GM23338 (cell line): ENCODE measurements around the gene DKK2. TPM values are rescaled to one million over a fixed set of nuclear protein-coding genes. Genes with fewer than 3 reads are reported as not detected.

Source experiments
- ATAC-seq: fragments of 200-7000 bp; cut with Tn5 transposase; 3 replicates; pipeline ENCODE4 v1.9.1; 2020
- DNase-seq: peaks from one replicate; pipeline ENCODE4 v3.0.0-alpha.2; 2015; ENCODE audit warnings: low spot score
- H2AFZ ChIP-seq: fragments of 200-600 bp; sonication (generic); 2 replicates; pipeline ENCODE4 v1.8.0; 2016; ENCODE audit warnings: antibody characterized with exemption, mild to moderate bottlenecking, moderate library complexity
- H3F3A ChIP-seq: fragments of 200-600 bp; sonication (generic); replicated peaks from 2 replicates; pipeline ENCODE4 v1.8.0; 2017; ENCODE audit warnings: antibody characterized with exemption, mixed run types, low read depth
- H3K27ac ChIP-seq: fragments of 200-600 bp; sonication (generic); 2 replicates; pipeline ENCODE4 v1.6.1; 2016; ENCODE audit warnings: low read depth
- H3K27me3 ChIP-seq: fragments of 200-600 bp; sonication (generic); 2 replicates; pipeline ENCODE4 v1.8.0; 2016; ENCODE audit warnings: mild to moderate bottlenecking, mixed run types, moderate library complexity; ENCODE audit not compliant: insufficient read depth
- H3K36me3 ChIP-seq: fragments of 200-600 bp; sonication (generic); 2 replicates; pipeline ENCODE4 v1.8.0; 2016; ENCODE audit warnings: mild to moderate bottlenecking; ENCODE audit not compliant: insufficient read depth
- H3K4me1 ChIP-seq: fragments of 200-600 bp; sonication (generic); 2 replicates; pipeline ENCODE4 v1.8.0; 2016; ENCODE audit warnings: mild to moderate bottlenecking, moderate library complexity; ENCODE audit not compliant: insufficient read depth
- H3K4me2 ChIP-seq: fragments of 200-600 bp; sonication (generic); 2 replicates; pipeline ENCODE4 v1.7.1; 2017; ENCODE audit warnings: mixed run types
- H3K4me3 ChIP-seq: fragments of 200-600 bp; sonication (generic); 2 replicates; pipeline ENCODE4 v1.6.1; 2016; ENCODE audit warnings: mixed run types
- H3K79me2 ChIP-seq: fragments of 200-600 bp; sonication (generic); replicated peaks from 2 replicates; pipeline ENCODE4 v1.8.0; 2017; ENCODE audit warnings: mild to moderate bottlenecking; ENCODE audit not compliant: insufficient read depth
- H3K9me2 ChIP-seq: fragments of 200-600 bp; sonication (generic); 2 replicates; pipeline ENCODE4 v1.8.0; 2017; ENCODE audit not compliant: insufficient read depth
- H4K20me1 ChIP-seq: fragments of 200-600 bp; sonication (generic); replicated peaks from 2 replicates; pipeline ENCODE4 v1.8.0; 2017; ENCODE audit warnings: mild to moderate bottlenecking; ENCODE audit not compliant: insufficient read depth
- H3K27ac Mint-ChIP-seq: 2 replicates; pipeline ENCODE4 v1.8.0; 2020; ENCODE audit warnings: inconsistent platforms, mild to moderate bottlenecking, moderate library complexity, mixed read lengths
- H3K27me3 Mint-ChIP-seq: 3 replicates; pipeline ENCODE4 v1.8.0; 2022; ENCODE audit warnings: low read depth, mild to moderate bottlenecking, moderate library complexity, mixed read lengths, inconsistent platforms; ENCODE audit not compliant: insufficient read depth, poor library complexity
- H3K36me3 Mint-ChIP-seq: 3 replicates; pipeline ENCODE4 v1.8.0; 2021; ENCODE audit warnings: low read depth, mild to moderate bottlenecking, inconsistent platforms, moderate library complexity, mixed read lengths
- H3K4me1 Mint-ChIP-seq: 3 replicates; pipeline ENCODE4 v1.8.0; 2020; ENCODE audit warnings: mild to moderate bottlenecking, inconsistent platforms, mixed read lengths
- H3K4me3 Mint-ChIP-seq: 3 replicates; pipeline ENCODE4 v1.8.0; 2021; ENCODE audit warnings: moderate library complexity, mild to moderate bottlenecking, inconsistent platforms, mixed read lengths
- H3K9me3 Mint-ChIP-seq: 3 replicates; pipeline ENCODE4 v1.8.0; 2020; ENCODE audit warnings: moderate library complexity, mild to moderate bottlenecking, inconsistent platforms, mixed read lengths
- CREB1 ChIP-seq: fragments of 250-450 bp; sonication (Bioruptor Pico); IDR thresholded peaks from 2 replicates; pipeline ENCODE4 v1.5.0; 2020; ENCODE audit warnings: low read depth, mild to moderate bottlenecking, moderate library complexity
- CTCF ChIP-seq, 2 experiments: fragments of 200-600 bp in 1 of 2; sonication (generic) in 1 of 2; conservative IDR thresholded peaks; 2 replicates each; pipeline versions ENCODE4 v1.5.1 to v1.6.1; 2016 to 2017; ENCODE audit warnings: antibody characterized with exemption in 2 of 2, low read depth in 2 of 2, mild to moderate bottlenecking in 2 of 2, moderate library complexity in 1 of 2
- ETS1 ChIP-seq: IDR thresholded peaks from 2 replicates; pipeline ENCODE4 v1.6.1; 2016; ENCODE audit warnings: antibody characterized with exemption
- EZH2 ChIP-seq: fragments of 200-600 bp; sonication (generic); IDR thresholded peaks from one replicate; pipeline ENCODE4 v1.8.0; 2017; ENCODE audit warnings: antibody characterized with exemption, mild to moderate bottlenecking, low read depth; ENCODE audit not compliant: unreplicated experiment
- EZH2phosphoT487 ChIP-seq: fragments of 200-600 bp; sonication (generic); IDR thresholded peaks from one replicate; pipeline ENCODE4 v1.8.1; 2018; ENCODE audit warnings: antibody characterized with exemption; ENCODE audit not compliant: unreplicated experiment
- JUNB ChIP-seq: IDR thresholded peaks from one replicate; pipeline ENCODE4 v1.6.1; 2016; ENCODE audit warnings: antibody characterized with exemption; ENCODE audit not compliant: unreplicated experiment
- NANOG ChIP-seq: IDR thresholded peaks from 2 replicates; pipeline ENCODE4 v1.6.1; 2016; ENCODE audit warnings: antibody characterized with exemption, borderline replicate concordance
- POLR2AphosphoS5 ChIP-seq: IDR thresholded peaks from 2 replicates; pipeline ENCODE4 v1.6.1; 2016; ENCODE audit warnings: antibody characterized with exemption, low read depth
- REST ChIP-seq: IDR thresholded peaks from one replicate; pipeline ENCODE4 v1.6.1; 2018; ENCODE audit warnings: antibody characterized with exemption; ENCODE audit not compliant: unreplicated experiment
- STAT1 ChIP-seq: IDR thresholded peaks from one replicate; pipeline ENCODE4 v1.6.1; 2016; ENCODE audit warnings: antibody characterized with exemption; ENCODE audit not compliant: unreplicated experiment
- ZNF114 ChIP-seq: fragments of 250-450 bp; sonication (Bioruptor Pico); IDR thresholded peaks from 2 replicates; pipeline ENCODE4 v1.5.0; 2020; ENCODE audit warnings: mild to moderate bottlenecking, moderate library complexity
- ZNF331 ChIP-seq: fragments of 250-450 bp; sonication (Bioruptor Pico); IDR thresholded peaks from 2 replicates; pipeline ENCODE4 v1.5.0; 2020; ENCODE audit warnings: low read depth, mild to moderate bottlenecking, moderate library complexity
- ZNF462 ChIP-seq: fragments of 250-450 bp; sonication (Bioruptor Pico); IDR thresholded peaks from 2 replicates; pipeline ENCODE4 v1.5.0; 2020; ENCODE audit warnings: mild to moderate bottlenecking, moderate library complexity
- polyA plus RNA-seq: library from polyadenylated mRNA; unstranded; fragments of >200 nt; fragmentation: Nextera tagmentation; extraction: Ambion mirVana; gene quantifications from 2 replicates; pipeline ENCODE4 v1.2.1, GENCODE V29; 2016
- total RNA-seq: library from RNA; depleted of rRNA; stranded (reverse); fragments of >200 nt; shearing (Covaris generic); gene quantifications from 2 replicates; pipeline ENCODE4 v1.2.3, GENCODE V29; 2014

The DKK2 gene
- total and polyA plus RNA-seq, 2 experiments from 2014 or later = 0.05 TPM; not detected in 1

- Histone ChIP-seq H3K4me1 (no peaks in the 10 kb centered on the region), H3K36me3 (no peaks in the 10 kb centered on the region), H3K27ac (no peak overlapping the region), H4K20me1 (no peaks in the 10 kb centered on the region), H3K79me2 (no peaks in the 10 kb centered on the region), H3F3A (no peaks in the 10 kb centered on the region), H3K27me3 (no peaks in the 10 kb centered on the region), H3K4me2 (no peak overlapping the region), H2AFZ (no peak overlapping the region), H3K9me2 (peaks cover 4% of the 10 kb centered on the region; the same call in 1 of the 2 replicates), H3K4me3 (no peak overlapping the region)
- no peaks in the 10 kb centered on the region for H3K36me3 Mint-ChIP-seq
- H3K27ac Mint-ChIP-seq = no peak overlapping the region
- no peaks in the 10 kb centered on the region for H3K4me1 Mint-ChIP-seq
- H3K9me3 Mint-ChIP-seq = no peaks in the 10 kb centered on the region
- no peak overlapping the region for H3K4me3 Mint-ChIP-seq
- TF ChIP-seq NANOG (no peak), ETS1 (no peak), EZH2 (no peak), EZH2phosphoT487 (no peak), ZNF462 (CRISPR knock-in tag) (no peak), ZNF114 (no peak), CREB1 (no peak), REST (no peak), CTCF (conservative IDR thresholded peaks at IDR 0.05; ENCODE audit: low read depth in 2 of 2) (no peak), ZNF331 (CRISPR knock-in tag) (no peak), JUNB (no peak), STAT1 (no peak), POLR2AphosphoS5 (no peak)
- ATAC-seq = no peak
- no peaks in the 10 kb centered on the region for H3K27me3 Mint-ChIP-seq
- no peak for DNase-seq
Observed at GRCh38 chr4:107060388-107060787, 24.3 kb upstream of the DKK2 start.
